OCI-LY1 (cell line): ENCODE measurements around the gene ERICH3.

Experiments
- H2AFZ ChIP-seq: fragments of 200-600 bp; sonication (generic), shearing (Covaris generic); 2 replicates; pipeline ENCODE4 v1.6.0; 2014; ENCODE audit warnings: antibody characterized with exemption, mild to moderate bottlenecking, low read length
- H3F3A ChIP-seq: fragments of 200-600 bp; sonication (generic), shearing (Covaris generic); 2 replicates; pipeline ENCODE4 v1.6.0; 2014; ENCODE audit warnings: mild to moderate bottlenecking, antibody characterized with exemption, low read length, moderate library complexity; ENCODE audit not compliant: insufficient read depth
- H3K27ac ChIP-seq: fragments of 200-600 bp; sonication (generic); 2 replicates; pipeline ENCODE4 v1.5.1; 2014; ENCODE audit warnings: low read length, mixed run types, mild to moderate bottlenecking, low read depth; ENCODE audit not compliant: poor library complexity, severe bottlenecking
- H3K27me3 ChIP-seq: fragments of 200-600 bp; sonication (generic); 2 replicates; pipeline ENCODE4 v1.6.0; 2014; ENCODE audit warnings: antibody characterized with exemption, mild to moderate bottlenecking, low read length, moderate library complexity; ENCODE audit not compliant: insufficient read depth
- H3K36me3 ChIP-seq: fragments of 200-600 bp; sonication (generic); 2 replicates; pipeline ENCODE4 v1.6.1; 2014; ENCODE audit warnings: mild to moderate bottlenecking, antibody characterized with exemption, low read length, moderate library complexity, mixed read lengths; ENCODE audit not compliant: insufficient read depth
- H3K4me1 ChIP-seq: fragments of 200-600 bp; sonication (generic); 2 replicates; pipeline ENCODE4 v1.5.1; 2014; ENCODE audit warnings: mild to moderate bottlenecking, low read length, moderate library complexity; ENCODE audit not compliant: insufficient read depth, severe bottlenecking
- H3K4me2 ChIP-seq: fragments of 200-600 bp; sonication (generic), shearing (Covaris generic); 2 replicates; pipeline ENCODE4 v1.6.1; 2014; ENCODE audit warnings: low read length
- H3K4me3 ChIP-seq: fragments of 200-600 bp; sonication (generic); 2 replicates; pipeline ENCODE4 v1.5.1; 2014; ENCODE audit warnings: low read length, low read depth, mild to moderate bottlenecking, mixed read lengths; ENCODE audit not compliant: poor library complexity, severe bottlenecking
- H3K79me2 ChIP-seq: fragments of 200-600 bp; shearing (Covaris generic); 2 replicates; pipeline ENCODE4 v1.6.1; 2016; ENCODE audit warnings: mixed run types, low read length, mixed read lengths; ENCODE audit not compliant: insufficient read depth
- H3K9ac ChIP-seq: fragments of 200-600 bp; sonication (generic), shearing (Covaris generic); 2 replicates; pipeline ENCODE4 v1.6.1; 2014; ENCODE audit warnings: mild to moderate bottlenecking, low read length, mixed read lengths
- H3K9me2 ChIP-seq: fragments of 200-600 bp; sonication (generic), shearing (Covaris generic); 2 replicates; pipeline ENCODE4 v1.6.1; 2014; ENCODE audit warnings: low read depth, mild to moderate bottlenecking, low read length, mixed read lengths
- H3K9me3 ChIP-seq: fragments of 200-600 bp; shearing (Covaris generic); 2 replicates; pipeline ENCODE4 v1.6.1; 2014; ENCODE audit warnings: low read length, mixed read lengths
- H4K20me1 ChIP-seq: fragments of 200-600 bp; sonication (generic), shearing (Covaris generic); 2 replicates; pipeline ENCODE4 v1.6.0; 2016; ENCODE audit warnings: mild to moderate bottlenecking, low read length; ENCODE audit not compliant: insufficient read depth
- EZH2 ChIP-seq: fragments of 200-600 bp; sonication (generic), shearing (Covaris generic); IDR thresholded peaks from 2 replicates; pipeline ENCODE4 v1.8.0; 2017; ENCODE audit warnings: borderline replicate concordance, mixed run types, mild to moderate bottlenecking, antibody characterized with exemption, low read length, moderate library complexity, mixed read lengths
- TF ChIP-seq, protein P1 (sequence below): fragments of 200-600 bp; sonication (generic), shearing (Covaris generic); IDR thresholded peaks from 2 replicates; pipeline ENCODE4 v1.5.1; 2017; ENCODE audit warnings: mild to moderate bottlenecking, antibody characterized with exemption, low read length, moderate library complexity, mixed read lengths

ERICH3 gene

DNA sequence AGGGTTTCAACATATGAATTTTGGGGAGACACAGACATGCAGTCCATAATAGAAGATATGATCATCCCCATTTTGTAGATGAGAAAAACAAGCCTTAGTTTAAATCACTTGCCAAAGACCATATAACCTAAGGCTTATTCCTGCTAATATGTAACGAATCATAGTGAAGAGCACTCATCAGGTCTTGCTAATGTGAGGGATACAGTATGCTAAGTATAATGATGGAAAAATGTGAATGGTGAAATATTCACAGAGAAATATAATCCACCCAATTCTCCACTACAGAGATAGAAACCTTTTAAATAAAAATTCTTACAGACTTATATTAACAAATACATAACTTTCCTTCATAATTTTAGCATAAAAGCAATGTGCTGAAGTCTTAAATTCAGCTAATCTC is 18.9 kb downstream of the ERICH3 start:
- no peaks in the 10 kb centered on the region for H3F3A ChIP-seq
- no peaks in the 10 kb centered on the region for H3K9me2 ChIP-seq
- no peaks in the 10 kb centered on the region for H3K27me3 ChIP-seq
- H3K4me3 ChIP-seq: no peak overlapping the region
- H3K79me2 ChIP-seq: no peaks in the 10 kb centered on the region
- H4K20me1 ChIP-seq: no peaks in the 10 kb centered on the region
- no peak overlapping the region for H2AFZ ChIP-seq
- H3K4me1 ChIP-seq: peaks cover 13% of the 10 kb centered on the region
- no peak overlapping the region for H3K27ac ChIP-seq
- H3K9ac ChIP-seq: no peak overlapping the region
- no peaks in the 10 kb centered on the region for H3K9me3 ChIP-seq
- TF ChIP-seq, protein P1, sequence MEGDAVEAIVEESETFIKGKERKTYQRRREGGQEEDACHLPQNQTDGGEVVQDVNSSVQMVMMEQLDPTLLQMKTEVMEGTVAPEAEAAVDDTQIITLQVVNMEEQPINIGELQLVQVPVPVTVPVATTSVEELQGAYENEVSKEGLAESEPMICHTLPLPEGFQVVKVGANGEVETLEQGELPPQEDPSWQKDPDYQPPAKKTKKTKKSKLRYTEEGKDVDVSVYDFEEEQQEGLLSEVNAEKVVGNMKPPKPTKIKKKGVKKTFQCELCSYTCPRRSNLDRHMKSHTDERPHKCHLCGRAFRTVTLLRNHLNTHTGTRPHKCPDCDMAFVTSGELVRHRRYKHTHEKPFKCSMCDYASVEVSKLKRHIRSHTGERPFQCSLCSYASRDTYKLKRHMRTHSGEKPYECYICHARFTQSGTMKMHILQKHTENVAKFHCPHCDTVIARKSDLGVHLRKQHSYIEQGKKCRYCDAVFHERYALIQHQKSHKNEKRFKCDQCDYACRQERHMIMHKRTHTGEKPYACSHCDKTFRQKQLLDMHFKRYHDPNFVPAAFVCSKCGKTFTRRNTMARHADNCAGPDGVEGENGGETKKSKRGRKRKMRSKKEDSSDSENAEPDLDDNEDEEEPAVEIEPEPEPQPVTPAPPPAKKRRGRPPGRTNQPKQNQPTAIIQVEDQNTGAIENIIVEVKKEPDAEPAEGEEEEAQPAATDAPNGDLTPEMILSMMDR: no peak
- TF ChIP-seq EZH2: no peak
- H3K36me3 ChIP-seq: no peaks in the 10 kb centered on the region
- H3K4me2 ChIP-seq: no peak overlapping the region

DNA sequence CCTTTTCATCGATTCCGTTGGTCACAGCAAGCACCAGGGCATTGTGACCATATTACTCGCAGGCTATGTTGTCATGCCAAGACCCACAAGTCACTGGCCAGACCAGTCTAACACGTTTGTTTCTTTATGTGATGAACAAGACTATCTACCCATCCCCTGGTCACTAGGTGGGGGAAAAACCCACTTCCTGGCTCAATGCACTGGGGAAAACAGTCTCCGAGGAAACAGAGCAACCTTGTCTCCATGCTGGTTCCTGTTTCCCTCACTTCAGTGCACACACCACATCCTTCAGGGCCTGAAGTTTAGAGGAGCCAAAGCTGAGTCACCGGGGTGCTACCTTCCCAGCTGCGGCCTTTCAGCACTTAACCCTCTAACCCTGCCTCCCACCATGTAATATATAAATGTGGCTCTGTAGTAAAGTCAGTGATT is 20.9 kb downstream of the ERICH3 start:
- TF ChIP-seq, protein P1: no peak
- TF ChIP-seq EZH2: no peak
- H3K4me3 ChIP-seq: no peak overlapping the region
- H3K36me3 ChIP-seq: no peaks in the 10 kb centered on the region
- no peaks in the 10 kb centered on the region for H4K20me1 ChIP-seq
- no peaks in the 10 kb centered on the region for H3K9me2 ChIP-seq
- H3K4me2 ChIP-seq: peak overlapping the region; percentile 12; the same call in 1 of the 2 replicates
- peaks cover 13% of the 10 kb centered on the region for H3K4me1 ChIP-seq
- no peak overlapping the region for H3K9ac ChIP-seq
- H2AFZ ChIP-seq: no peak overlapping the region
- H3K27me3 ChIP-seq: no peaks in the 10 kb centered on the region
- no peak overlapping the region for H3K27ac ChIP-seq
- H3F3A ChIP-seq: no peaks in the 10 kb centered on the region
- no peaks in the 10 kb centered on the region for H3K79me2 ChIP-seq
- H3K9me3 ChIP-seq: no peaks in the 10 kb centered on the region

DNA sequence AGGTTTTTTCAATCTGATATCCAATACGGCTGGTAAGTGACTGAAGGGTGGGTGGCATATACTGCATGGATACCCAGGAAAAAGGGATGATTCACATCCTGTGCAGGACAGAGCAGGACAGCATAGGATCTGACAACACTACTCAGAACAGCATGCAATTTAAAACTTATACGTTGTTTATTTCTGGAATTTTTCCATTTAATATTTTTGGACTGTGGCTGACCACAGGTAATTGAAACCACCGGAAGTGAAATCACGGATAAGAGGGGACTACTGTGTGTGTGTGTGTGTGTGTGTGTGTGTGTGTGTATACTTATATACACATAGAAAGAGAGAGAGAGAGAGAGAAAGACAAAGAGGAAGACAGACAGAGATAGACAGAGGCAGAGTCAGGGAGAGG is 23.0 kb downstream of the ERICH3 start:
- H3K27me3 ChIP-seq: no peaks in the 10 kb centered on the region
- TF ChIP-seq, protein P1: no peak
- no peak for TF ChIP-seq EZH2
- no peak overlapping the region for H3K4me3 ChIP-seq
- H3K9me2 ChIP-seq: no peaks in the 10 kb centered on the region
- H3K4me1 ChIP-seq: peaks cover 13% of the 10 kb centered on the region
- H3K4me2 ChIP-seq: no peak overlapping the region
- no peak overlapping the region for H2AFZ ChIP-seq
- no peaks in the 10 kb centered on the region for H4K20me1 ChIP-seq
- no peaks in the 10 kb centered on the region for H3K36me3 ChIP-seq
- no peaks in the 10 kb centered on the region for H3K79me2 ChIP-seq
- H3K9ac ChIP-seq: no peak overlapping the region
- H3F3A ChIP-seq: no peaks in the 10 kb centered on the region
- no peaks in the 10 kb centered on the region for H3K9me3 ChIP-seq
- no peak overlapping the region for H3K27ac ChIP-seq
